ENCODE data around the gene ZSCAN5A.

ZSCAN5A gene

GRCh38 chr19:56261145-56261544, 53.5 kb downstream of the ZSCAN5A start:
- TF ChIP-seq CSDC2 (CRISPR knock-in tag; IDR thresholded peaks at IDR 0.05), result no peak
- TF ChIP-seq GLIS3 (CRISPR knock-in tag; IDR thresholded peaks at IDR 0.05), result no peak
- TF ChIP-seq SNAI2 (CRISPR knock-in tag; IDR thresholded peaks at IDR 0.05), result no peak
- no peak for TF ChIP-seq ARNTL (CRISPR knock-in tag; IDR thresholded peaks at IDR 0.05; ENCODE audit: borderline replicate concordance, low read depth)
- no peak for ATAC-seq

GRCh38 chr19:56258272-56258671, 56.4 kb downstream of the ZSCAN5A start:
- ATAC-seq, result no peak
- TF ChIP-seq BACH2 (CRISPR knock-in tag; IDR thresholded peaks at IDR 0.05; ENCODE audit: borderline replicate concordance), result no peak
- TF ChIP-seq ESRRG (CRISPR knock-in tag; IDR thresholded peaks at IDR 0.05), result no peak
- TF ChIP-seq ZC3H10 (CRISPR knock-in tag; IDR thresholded peaks at IDR 0.05), result no peak
- TF ChIP-seq ARNTL (CRISPR knock-in tag; IDR thresholded peaks at IDR 0.05; ENCODE audit: borderline replicate concordance, low read depth), result no peak
- TF ChIP-seq TOX (CRISPR knock-in tag; IDR thresholded peaks at IDR 0.05; ENCODE audit: borderline replicate concordance), result no peak
- TF ChIP-seq OSR1 (CRISPR knock-in tag; IDR thresholded peaks at IDR 0.05), result no peak
- TF ChIP-seq CSRNP3 (CRISPR knock-in tag; IDR thresholded peaks at IDR 0.05), result no peak
- TF ChIP-seq TSHZ2 (CRISPR knock-in tag; IDR thresholded peaks at IDR 0.05), result no peak
- TF ChIP-seq ISL1 (CRISPR knock-in tag; IDR thresholded peaks at IDR 0.05), result no peak
- TF ChIP-seq CREB5 (CRISPR knock-in tag; IDR thresholded peaks at IDR 0.05; ENCODE audit: low read depth), result no peak
- no peak for TF ChIP-seq SNAI2 (CRISPR knock-in tag; IDR thresholded peaks at IDR 0.05)

- ATAC-seq, result peak; percentile 84
- no peak for TF ChIP-seq ZFP3 (CRISPR knock-in tag; IDR thresholded peaks at IDR 0.05)
- TF ChIP-seq ISL1 (CRISPR knock-in tag; IDR thresholded peaks at IDR 0.05), result no peak
- TF ChIP-seq TSHZ2 (CRISPR knock-in tag; IDR thresholded peaks at IDR 0.05), result no peak
- no peak for TF ChIP-seq BACH2 (CRISPR knock-in tag; IDR thresholded peaks at IDR 0.05; ENCODE audit: borderline replicate concordance)
Measured at GRCh38 chr19:56253737-56254136, 60.9 kb downstream of the ZSCAN5A start.

GRCh38 chr19:56252699-56253422, 61.8 kb downstream of the ZSCAN5A start:
- peak; percentile 97 for ATAC-seq
- TF ChIP-seq ISL1 (CRISPR knock-in tag; IDR thresholded peaks at IDR 0.05) (no peak), RARB (CRISPR knock-in tag; IDR thresholded peaks at IDR 0.05) (no peak), CSDC2 (CRISPR knock-in tag; IDR thresholded peaks at IDR 0.05) (0 out of 2 replicates have a peak, but pooled peaks have one; percentile 59), ZFP3 (CRISPR knock-in tag; IDR thresholded peaks at IDR 0.05) (no peak), ZFP30 (CRISPR knock-in tag; IDR thresholded peaks at IDR 0.05) (no peak), OSR1 (CRISPR knock-in tag; IDR thresholded peaks at IDR 0.05) (no peak; the same call in 1 of the 2 replicates), ZNF565 (CRISPR knock-in tag; conservative IDR thresholded peaks at IDR 0.05; ENCODE audit: low read depth) (no peak), GLIS3 (CRISPR knock-in tag; IDR thresholded peaks at IDR 0.05) (no peak), TCF4 (CRISPR knock-in tag; IDR thresholded peaks at IDR 0.05; ENCODE audit: borderline replicate concordance) (no peak), PATZ1 (CRISPR knock-in tag; IDR thresholded peaks at IDR 0.05; ENCODE audit: borderline replicate concordance) (no peak), TSHZ2 (CRISPR knock-in tag; IDR thresholded peaks at IDR 0.05) (0 out of 2 replicates have a peak, but pooled peaks have one; percentile 39), ESRRG (CRISPR knock-in tag; IDR thresholded peaks at IDR 0.05) (no peak), ZNF8 (CRISPR knock-in tag; IDR thresholded peaks at IDR 0.05) (no peak), SNAI2 (CRISPR knock-in tag; IDR thresholded peaks at IDR 0.05) (0 out of 2 replicates have a peak, but pooled peaks have one; percentile 41), ARNTL (CRISPR knock-in tag; IDR thresholded peaks at IDR 0.05; ENCODE audit: borderline replicate concordance, low read depth) (no peak), ZC3H10 (CRISPR knock-in tag; IDR thresholded peaks at IDR 0.05) (no peak), TOX (CRISPR knock-in tag; IDR thresholded peaks at IDR 0.05; ENCODE audit: borderline replicate concordance) (no peak)

All from SK-N-SH treated with all-trans-retinoic acid at 6 μM for 48 hours (cell line).